GM12873 (cell line): ENCODE results near the gene CHGA.

Experiments
- CTCF ChIP-seq: IDR thresholded peaks from 2 replicates; pipeline ENCODE4 v1.5.1; 2012; ENCODE audit warnings: low read depth, mild to moderate bottlenecking, moderate library complexity, low read length, control low read depth; ENCODE audit not compliant: insufficient read depth; ENCODE audit errors: missing control alignments

The CHGA gene

GRCh38 chr14:92922883-92923743 lies at the start of gene CHGA:
Gene CHGA, plus strand, starts transcription at chr14:92923150. Its CDS starts 210 bp downstream, at chr14:92923360.
- TF ChIP-seq CTCF = no peak

- no peak for TF ChIP-seq CTCF
These were observed 47.8 kb upstream of the CHGA start for GRCh38 chr14:92874962-92875661.

- no peak for TF ChIP-seq CTCF
These were observed 45.1 kb upstream of the CHGA start for GRCh38 chr14:92877757-92878431.

- TF ChIP-seq CTCF = no peak
These were observed 42.6 kb upstream of the CHGA start for GRCh38 chr14:92880351-92880750.

GRCh38 chr14:92880851-92881250 lies 42.1 kb upstream of the CHGA start:
- TF ChIP-seq CTCF = no peak

- no peak for TF ChIP-seq CTCF
These were observed 39.9 kb upstream of the CHGA start for GRCh38 chr14:92883066-92883465.

- TF ChIP-seq CTCF = no peak
These were observed 38.5 kb upstream of the CHGA start for GRCh38 chr14:92884410-92884809.
